T-helper 22 cell (primary cell): ENCODE data around the gene CISD1.
A peak's percentile ranks its signal among the peaks of the same experiment; 100 is the strongest.

Source experiments
- DNase-seq: peaks from one replicate; pipeline ENCODE4 v3.0.0-alpha.2; 2020; ENCODE audit warnings: low read depth

Gene CISD1

GRCh38 chr10:58311026-58311425, 42.1 kb downstream of the CISD1 start:
- no peak for DNase-seq

- no peak for DNase-seq
Observed at GRCh38 chr10:58316874-58317273, 47.9 kb downstream of the CISD1 start.

DNA sequence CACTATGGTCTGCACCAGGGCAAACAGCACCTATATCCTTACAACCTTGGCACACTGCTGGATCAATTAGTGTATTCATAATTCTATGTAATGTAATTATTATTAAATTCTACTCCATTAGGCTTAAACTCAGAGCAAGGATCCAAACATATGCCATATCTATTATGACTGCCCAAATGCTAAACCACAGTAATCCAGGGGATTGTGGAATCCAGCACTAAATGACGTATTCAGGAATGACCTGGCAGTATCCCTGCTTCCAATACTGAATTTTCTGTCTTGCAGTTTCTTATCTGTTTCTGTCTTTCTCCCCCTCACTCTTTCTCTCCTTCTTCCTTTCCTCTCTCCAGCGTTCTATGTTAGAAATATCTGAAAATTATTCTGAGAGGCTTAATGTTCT, 49.4 kb downstream of the CISD1 start:
- no peak for DNase-seq

DNA sequence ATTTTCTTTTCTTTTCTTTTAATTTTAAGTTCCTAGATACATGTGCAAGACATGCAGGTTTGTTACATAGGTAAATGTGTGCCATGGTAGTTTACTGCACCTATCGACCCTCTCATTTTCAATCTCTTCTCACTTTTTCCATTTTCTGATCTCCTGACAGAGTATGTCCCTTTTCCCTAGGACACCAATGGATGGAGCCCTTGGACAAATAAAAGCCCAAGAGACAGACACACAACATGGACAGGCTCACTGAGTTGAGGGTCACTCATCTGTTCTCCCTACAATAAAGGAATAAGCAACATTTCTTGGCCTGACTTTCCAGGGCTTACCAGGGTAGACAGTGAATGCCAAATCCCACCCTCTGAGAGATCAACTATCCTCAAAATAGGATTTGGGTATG, 50.6 kb downstream of the CISD1 start:
- DNase-seq = no peak

GRCh38 chr10:58320351-58321049, 51.5 kb downstream of the CISD1 start:
- DNase-seq = no peak

- DNase-seq = no peak
Observed at GRCh38 chr10:58322072-58322834, 53.3 kb downstream of the CISD1 start.

DNA sequence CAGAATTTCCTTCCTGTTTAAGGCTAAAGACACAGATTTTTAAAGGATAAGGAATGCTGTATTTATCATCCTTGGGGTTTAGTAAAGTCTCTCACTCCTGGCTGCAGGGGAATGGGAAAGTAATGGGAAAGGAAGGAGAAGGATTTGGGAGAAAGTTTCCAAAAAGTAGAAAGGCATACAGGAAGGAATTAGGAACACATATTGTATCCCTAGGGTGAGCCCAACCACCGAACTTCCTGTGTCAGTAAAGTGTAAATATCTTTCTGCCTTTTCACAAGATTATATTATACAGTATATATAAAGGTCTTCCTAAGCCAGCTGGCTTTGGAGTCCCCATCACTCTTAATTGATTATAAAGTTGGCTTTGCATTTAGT, 53.9 kb downstream of the CISD1 start:
- DNase-seq = no peak

DNA sequence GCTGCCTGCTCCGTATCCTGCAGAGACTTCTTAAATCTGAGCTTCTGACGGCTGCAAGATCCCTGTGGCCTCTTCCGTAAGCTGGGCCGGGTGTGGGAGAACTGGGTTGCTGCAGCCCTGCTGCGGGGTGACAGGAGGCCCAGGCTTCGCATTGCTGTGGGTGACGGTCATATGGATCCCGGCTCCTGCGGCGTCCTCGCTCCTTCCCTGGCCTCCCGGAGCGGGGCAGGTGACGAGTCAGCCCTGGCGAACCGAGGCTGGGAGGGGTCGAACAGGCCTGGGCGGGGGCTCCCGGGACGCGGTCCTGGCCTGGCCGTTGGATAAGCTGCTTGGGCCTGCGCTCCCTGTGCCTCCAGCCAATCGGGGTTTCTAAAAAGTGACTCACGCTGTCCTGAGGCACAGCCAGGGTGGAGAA, 58.0 kb downstream of the CISD1 start:
- DNase-seq = no peak

GRCh38 chr10:58328233-58328632, 59.3 kb downstream of the CISD1 start:
- DNase-seq = no peak

DNA sequence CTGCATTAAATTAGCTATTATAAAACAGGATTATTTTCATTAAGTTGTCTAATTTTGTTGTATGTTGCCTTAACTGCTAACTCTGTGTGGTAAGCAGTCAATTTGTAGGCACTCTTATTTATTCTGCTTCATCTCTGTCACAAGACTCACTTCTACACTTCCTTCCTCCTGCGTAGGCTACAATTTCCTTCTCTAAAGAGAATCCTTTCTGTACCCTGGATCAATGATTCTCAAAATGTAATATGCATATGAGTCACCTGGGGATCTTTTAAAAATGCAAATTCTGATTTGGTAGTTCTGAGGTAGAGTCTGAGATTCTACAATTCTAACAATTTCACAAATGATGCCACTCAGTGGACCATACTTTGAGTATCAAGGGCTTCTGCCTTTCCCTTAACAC, 61.5 kb downstream of the CISD1 start:
- DNase-seq = no peak

- DNase-seq = no peak
Observed at GRCh38 chr10:58331646-58332045, 62.7 kb downstream of the CISD1 start.

- DNase-seq = peak; percentile 55
Observed at GRCh38 chr10:58334817-58335305, 65.9 kb downstream of the CISD1 start, which contains the start of gene UBE2D1. Gene UBE2D1, plus strand, starts transcription at chr10:58335006. Its CDS starts 196 bp downstream, at chr10:58335202.

DNA sequence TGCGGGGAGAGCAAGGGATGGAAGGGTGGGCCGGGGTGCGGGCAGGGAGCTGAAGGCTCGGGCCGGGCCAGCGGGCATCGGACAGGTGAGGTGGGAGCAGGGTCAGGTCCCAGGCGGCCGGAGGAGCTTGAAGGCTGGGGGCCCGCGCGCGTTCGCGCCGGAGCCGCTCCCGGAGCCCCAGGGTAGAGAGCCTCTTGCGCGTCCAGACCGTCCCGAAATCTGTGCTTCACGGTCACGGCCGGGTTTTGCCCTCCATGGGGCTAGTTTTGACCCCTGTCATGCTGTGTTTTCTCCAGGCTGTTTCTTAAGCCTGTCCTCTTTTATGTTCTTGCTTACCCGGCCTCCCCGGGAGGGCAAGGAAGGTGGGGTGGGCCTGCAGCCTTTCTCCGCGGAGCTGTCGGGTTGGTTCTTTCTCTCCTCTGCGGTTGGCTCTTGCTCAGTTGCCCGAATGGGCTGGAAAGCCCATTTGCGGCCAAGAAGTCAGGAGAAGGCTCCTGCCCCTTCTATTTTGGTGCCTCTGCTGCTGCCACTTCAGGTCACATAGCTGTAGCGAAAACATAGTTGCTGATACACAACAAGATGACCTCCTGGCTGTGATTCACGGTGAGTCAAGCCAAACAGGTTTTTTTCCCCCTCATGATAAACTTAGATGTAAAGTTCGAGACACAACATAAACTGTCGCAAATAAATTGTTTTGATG, 66.5 kb downstream of the CISD1 start:
- no peak for DNase-seq

DNA sequence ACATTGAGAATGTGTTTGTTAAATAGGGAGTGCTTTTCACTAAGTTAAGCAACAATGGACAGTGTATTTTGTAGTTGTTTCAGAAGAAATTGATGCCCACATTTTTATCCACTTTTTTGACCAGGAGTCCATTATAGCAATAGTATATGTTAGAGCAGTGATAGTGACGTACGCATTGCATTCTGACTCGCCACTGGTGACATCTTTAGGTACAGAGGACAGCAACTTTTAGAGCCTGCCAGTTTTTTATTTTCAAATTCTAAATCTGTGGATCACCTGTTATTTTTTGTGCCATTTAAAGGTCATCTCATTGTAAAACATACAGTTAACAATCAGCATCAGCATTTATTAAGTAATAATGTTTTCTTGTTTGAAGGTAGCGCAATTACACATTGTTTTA, 67.3 kb downstream of the CISD1 start:
- DNase-seq = no peak
